ENCODE measurements around the gene VPS4A.
"Not testable (repeated sequence)": the region's sequence is repeated elsewhere in the genome, so short reads cannot be mapped to it uniquely, and the experiment has no call there.

Gene VPS4A

DNA sequence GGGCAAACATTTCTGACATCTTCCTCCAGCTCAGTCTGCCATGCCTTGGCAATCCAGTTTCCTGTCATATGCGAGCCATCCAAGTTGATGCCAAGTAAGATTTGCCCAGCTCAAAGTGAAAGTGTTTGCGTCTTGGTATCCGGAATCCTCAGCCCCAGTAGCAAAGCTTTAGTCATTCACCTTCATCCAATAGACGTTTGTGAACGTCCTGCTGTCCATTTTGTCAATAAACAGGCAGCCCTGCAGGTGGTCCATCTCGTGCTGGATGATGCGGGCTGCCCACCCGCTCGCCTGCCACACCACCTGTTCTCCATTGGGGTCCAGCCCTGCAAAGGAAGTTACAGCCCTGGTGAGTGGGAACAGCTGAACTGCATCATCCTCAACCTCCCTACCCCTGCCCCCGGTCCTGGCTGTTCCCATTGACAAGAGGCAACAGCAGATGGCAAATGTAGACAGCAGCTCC is 17.7 kb downstream of the VPS4A start:
- DNase-seq: no peak

DNA sequence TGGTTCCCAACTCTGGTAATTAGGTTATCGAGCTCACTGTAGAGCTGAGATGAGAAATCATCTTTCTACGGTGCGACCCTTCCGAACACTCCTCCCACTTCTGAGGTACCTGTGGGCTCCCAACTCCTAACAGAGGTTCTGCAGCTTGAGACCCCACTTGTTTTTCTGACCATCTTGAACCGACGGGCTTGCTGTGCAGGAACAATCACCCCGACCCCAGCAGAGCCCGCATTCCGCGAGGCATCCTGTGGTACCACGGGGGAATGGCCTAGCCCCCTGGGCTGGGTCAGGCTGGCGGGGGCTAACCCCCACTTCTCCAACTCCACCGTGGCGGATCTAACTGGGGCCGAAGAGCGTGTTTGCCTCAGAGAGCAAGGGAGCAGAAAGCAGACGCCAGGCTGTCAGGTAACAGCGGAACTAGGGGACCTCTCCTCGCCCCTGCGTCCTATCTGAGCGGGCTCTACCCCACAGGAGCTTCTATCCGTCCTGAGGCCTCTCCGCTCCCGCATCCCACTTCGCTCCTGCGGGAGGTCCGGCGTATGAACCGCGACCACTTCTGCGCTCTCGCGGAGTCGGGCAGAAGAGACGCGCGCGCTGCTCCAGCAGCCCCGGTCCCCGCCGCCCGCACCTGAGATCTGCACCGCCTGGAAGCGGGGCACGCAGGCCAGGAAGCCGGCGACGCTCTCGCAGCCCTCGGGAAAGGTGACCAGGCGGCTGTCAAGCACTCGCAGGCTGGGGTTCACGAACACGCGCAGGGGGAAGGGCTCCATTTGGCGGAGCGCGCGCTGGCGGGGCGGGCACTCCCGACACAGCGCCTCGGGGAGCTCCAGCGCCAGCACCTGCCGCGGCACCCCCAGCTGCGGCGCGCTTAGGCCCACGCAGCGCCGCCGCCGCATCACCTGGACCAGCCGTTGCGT is 18.5 kb downstream of the VPS4A start:
- DNase-seq: no peak

- DNase-seq: peak; percentile 97
These were observed 19.3 kb downstream of the VPS4A start, which contains the start of gene PDF for GRCh38 chr16:69330286-69331109. TSS of gene PDF (minus strand) at chr16:69330588. CDS start at chr16:69330570, 18 bp downstream.

GRCh38 chr16:69334696-69335095 is 23.5 kb downstream of the VPS4A start:
- no peak for DNase-seq

GRCh38 chr16:69338557-69339288 is 27.6 kb downstream of the VPS4A start:
- no peak for DNase-seq

DNA sequence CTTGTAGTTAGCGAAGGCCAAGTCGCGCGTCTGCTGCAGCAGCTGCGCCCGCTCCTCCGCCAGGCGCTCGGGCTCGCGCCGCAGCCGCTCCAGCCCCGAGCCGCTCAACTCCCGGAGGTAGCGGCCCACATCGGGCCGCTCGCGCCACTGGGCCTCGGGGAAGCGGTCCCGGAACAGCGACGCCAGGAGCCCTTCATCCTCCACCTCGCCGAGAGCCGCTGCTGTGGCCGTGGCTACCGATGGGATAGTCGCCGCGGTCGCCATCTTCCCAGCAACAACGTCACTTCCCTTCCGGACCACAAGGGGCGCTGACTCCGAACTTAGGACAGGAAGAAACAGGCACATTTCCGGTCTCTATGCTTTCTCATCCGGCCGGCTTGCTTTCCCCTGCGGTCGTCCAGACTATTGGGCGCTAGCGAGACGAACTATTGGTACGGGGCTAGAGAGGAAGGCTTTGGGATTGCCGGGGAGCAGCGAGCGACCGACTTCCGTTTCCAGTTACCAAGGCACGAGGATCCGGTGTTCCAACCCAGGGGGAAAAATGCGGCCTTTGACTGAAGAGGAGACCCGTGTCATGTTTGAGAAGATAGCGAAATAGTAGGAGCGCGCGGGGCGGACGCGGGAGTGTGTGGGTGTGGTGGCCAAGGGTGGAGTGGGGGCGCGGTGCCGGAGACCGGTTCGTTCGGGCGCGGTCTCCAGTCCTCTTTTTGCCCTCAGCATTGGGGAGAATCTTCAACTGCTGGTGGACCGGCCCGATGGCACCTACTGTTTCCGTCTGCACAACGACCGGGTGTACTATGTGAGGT is 28.3 kb downstream of the VPS4A start, which contains the start of the genes COG8 and NIP7:
COG8 (minus strand) TSS at position 276 of the 806 bp plus-strand sequence; CDS start at position 264, 12 bp downstream.
NIP7 (plus strand) TSS at position 484 of the 806 bp plus-strand sequence; CDS start at position 542, 58 bp downstream.
- DNase-seq: peak; percentile 86

- no peak for DNase-seq
These were observed 29.0 kb downstream of the VPS4A start for GRCh38 chr16:69340095-69340644.

DNA sequence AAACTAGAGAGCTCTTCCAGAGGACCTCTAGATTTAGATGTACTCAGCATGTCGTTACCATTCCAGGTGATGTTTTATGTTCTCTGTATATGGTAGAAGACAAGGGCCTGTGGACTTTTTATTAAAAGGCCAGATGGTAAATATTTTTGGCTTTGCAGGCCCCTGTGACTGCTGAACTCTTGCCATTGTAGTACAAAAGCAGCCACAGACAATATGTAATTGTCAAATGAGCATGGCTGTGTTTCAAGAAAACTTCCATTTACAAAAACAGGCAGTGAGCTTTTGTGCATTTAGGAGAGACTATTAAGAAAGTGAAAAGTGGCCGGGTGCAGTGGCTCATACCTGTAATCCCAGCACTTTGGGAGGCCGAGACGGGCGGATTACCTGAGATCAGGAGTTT is 33.0 kb downstream of the VPS4A start:
- no peak for DNase-seq

- no peak for DNase-seq
These were observed 34.8 kb downstream of the VPS4A start for GRCh38 chr16:69345923-69346322.

DNA sequence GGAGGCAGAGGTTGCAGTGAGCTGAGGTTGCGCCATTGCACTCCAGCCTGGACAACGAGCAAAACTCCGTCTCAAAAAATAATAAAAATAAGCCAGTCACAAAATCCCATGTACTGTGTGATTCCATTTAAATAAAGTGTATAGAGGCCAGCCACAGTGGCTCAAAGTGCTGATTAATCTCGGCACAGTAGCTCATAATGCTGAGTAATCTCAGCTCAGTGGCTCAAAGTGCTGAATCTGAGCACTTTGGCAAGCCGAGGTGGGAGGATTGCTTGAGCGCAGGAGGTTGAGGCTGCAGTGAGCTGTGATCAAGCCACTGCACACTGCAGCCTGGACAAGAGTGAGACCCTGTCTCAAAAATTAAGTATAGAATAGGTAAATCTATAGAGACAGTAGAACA is 35.5 kb downstream of the VPS4A start:
- no peak for DNase-seq

- DNase-seq: no peak
These were observed 37.1 kb downstream of the VPS4A start for GRCh38 chr16:69348222-69348621.

DNA sequence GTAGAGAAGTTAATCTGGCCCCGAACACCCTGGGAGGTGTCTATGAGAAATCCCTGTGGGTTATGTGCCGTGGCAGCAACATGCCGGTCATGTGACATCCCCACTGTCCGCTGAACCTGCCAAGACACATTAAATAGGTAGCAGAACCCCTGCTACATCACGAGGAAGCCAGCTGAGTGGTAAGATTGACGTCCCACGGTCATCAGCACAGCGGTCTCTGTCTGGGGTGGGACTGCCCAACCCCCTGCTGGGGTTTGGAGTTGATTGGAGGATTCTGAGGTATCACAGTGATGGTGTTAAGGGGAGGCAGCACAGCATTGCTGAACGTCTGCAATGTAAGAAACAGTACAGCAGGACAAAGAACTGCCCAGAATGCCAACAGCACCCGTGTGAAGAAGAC is 38.4 kb downstream of the VPS4A start:
- no peak for DNase-seq

GRCh38 chr16:69350536-69351133 is 39.5 kb downstream of the VPS4A start:
- DNase-seq: no peak

GRCh38 chr16:69351309-69352027 is 40.3 kb downstream of the VPS4A start, which contains the start of gene TMED6:
TSS of gene TMED6 (minus strand) at chr16:69351786. CDS start at chr16:69351753, 33 bp downstream.
- DNase-seq: no peak

DNA sequence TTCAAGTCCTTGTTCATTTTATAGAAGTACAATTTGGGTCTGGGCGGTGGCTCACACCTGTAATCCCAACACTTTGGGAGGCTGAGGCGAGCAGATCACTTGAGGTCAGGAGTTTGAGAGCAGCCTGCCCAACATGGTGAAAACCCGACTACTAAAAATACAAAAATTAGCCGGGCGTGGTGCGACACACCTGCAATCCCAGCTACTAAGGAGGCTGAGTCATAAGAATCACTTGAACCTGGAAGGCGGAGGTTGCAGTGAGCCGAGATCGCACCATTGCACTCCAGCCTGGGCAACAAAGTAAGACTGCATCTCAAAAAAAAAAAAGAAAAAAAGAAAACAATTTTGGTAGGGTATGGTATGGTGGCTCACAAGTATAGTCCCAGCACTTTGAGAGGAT is 48.9 kb downstream of the VPS4A start:
- not testable (repeated sequence) for DNase-seq

- no peak for DNase-seq
These were observed 52.1 kb downstream of the VPS4A start for GRCh38 chr16:69363281-69363717.

DNA sequence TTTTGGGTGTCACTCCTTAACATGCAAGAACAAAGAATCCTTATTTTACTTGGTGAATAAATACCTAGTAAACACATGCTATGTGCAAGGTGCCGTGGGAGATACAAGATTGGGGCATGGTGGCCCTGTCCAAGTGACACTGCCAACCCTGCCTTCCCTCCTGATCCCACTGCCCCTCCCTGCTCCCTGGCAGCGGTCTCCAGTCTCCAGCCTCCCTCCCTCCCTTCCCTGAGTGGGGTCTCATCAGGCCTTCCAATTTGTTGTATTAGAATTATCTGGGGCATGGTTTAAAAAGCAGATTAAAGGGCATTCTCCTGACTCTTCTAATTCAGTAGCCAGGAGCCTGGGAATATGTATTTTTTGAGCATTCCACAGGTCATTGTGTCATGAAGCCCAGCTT is 52.9 kb downstream of the VPS4A start:
- DNase-seq: no peak

DNA sequence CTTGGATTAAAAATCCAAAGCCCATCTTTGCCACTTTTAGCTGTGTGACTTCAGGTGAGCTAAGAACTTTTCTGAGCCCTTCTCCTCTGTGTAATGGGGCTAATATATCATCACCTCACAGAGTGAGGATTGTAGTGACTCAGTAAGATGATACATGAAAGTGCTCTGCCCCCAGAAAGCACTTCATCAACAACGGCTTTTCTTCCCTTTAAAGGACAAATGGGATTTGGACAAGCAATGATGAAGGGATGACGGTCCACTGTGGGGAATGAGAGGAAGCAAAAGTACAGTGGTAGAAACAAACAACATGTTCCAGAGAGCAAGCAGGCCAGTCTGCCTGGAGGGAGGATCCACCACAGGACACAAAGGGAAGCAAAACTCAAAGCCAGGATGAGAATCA is 54.8 kb downstream of the VPS4A start:
- no peak for DNase-seq

- DNase-seq: no peak
These were observed 55.3 kb downstream of the VPS4A start for GRCh38 chr16:69366431-69366830.

GRCh38 chr16:69367980-69368379 is 56.8 kb downstream of the VPS4A start:
- DNase-seq: no peak

Measured in 8988T (cell line).